CD14-positive monocyte (primary cell): Measurements from ENCODE around the gene PHLPP1. TPM values are rescaled to one million over a fixed set of nuclear protein-coding genes. Genes with fewer than 3 reads are reported as not detected.

Source experiments
- DNase-seq, 3 donors: peaks; one replicate each; pipeline ENCODE4 v3.0.0-alpha.2; 2011 to 2022
- H2AFZ ChIP-seq: 2 replicates; pipeline ENCODE4 v1.6.0; 2012; ENCODE audit warnings: mild to moderate bottlenecking, low read depth, low read length, inconsistent platforms; ENCODE audit not compliant: insufficient read depth, poor library complexity, severe bottlenecking
- H3K27ac ChIP-seq, 2 donors: 1 replicate in 1 of 2; 2 replicates in 1 of 2; pipeline ENCODE4 v1.5.1; 2012 to 2013; ENCODE audit warnings: low read length in 2 of 2, control low read depth in 1 of 2, inconsistent platforms in 1 of 2, low read depth in 1 of 2, mild to moderate bottlenecking in 1 of 2
- H3K27me3 ChIP-seq, 2 donors: one replicate each; pipeline versions ENCODE4 v1.6.0 to v1.6.1; 2011 to 2013; ENCODE audit warnings: low read length in 2 of 2; ENCODE audit not compliant: control insufficient read depth in 2 of 2, insufficient read depth in 2 of 2
- H3K36me3 ChIP-seq, 2 donors: replicated peaks in 1 of 2; 1 replicate in 1 of 2; 2 replicates in 1 of 2; pipeline versions ENCODE4 v1.5.1 to v1.6.1; 2012 to 2013; ENCODE audit warnings: low read length in 2 of 2, control low read depth in 1 of 2, inconsistent platforms in 1 of 2, mild to moderate bottlenecking in 1 of 2; ENCODE audit not compliant: insufficient read depth in 2 of 2, control insufficient read depth in 1 of 2
- H3K4me1 ChIP-seq, 2 donors: 1 replicate in 1 of 2; 2 replicates in 1 of 2; pipeline versions ENCODE4 v1.5.1 to v1.6.1; 2012 to 2013; ENCODE audit warnings: low read length in 2 of 2, control low read depth in 1 of 2, inconsistent platforms in 1 of 2, mild to moderate bottlenecking in 1 of 2, moderate library complexity in 1 of 2; ENCODE audit not compliant: insufficient read depth in 2 of 2, control insufficient read depth in 1 of 2
- H3K4me2 ChIP-seq: replicated peaks from 2 replicates; pipeline ENCODE3; 2012; ENCODE audit warnings: low read length, moderate library complexity, mild to moderate bottlenecking; ENCODE audit not compliant: poor library complexity, severe bottlenecking; ENCODE audit errors: extremely low read depth
- H3K4me3 ChIP-seq, 3 experiments: fragments of 200-600 bp in 1 of 3; sonication (generic) in 1 of 3; replicated peaks in 1 of 3; 1 replicate in 2 of 3; 2 replicates in 1 of 3; pipeline ENCODE4 v1.5.1; 2011 to 2013; ENCODE audit warnings: low read length in 3 of 3, mild to moderate bottlenecking in 3 of 3, control low read depth in 2 of 3, low read depth in 2 of 3, inconsistent platforms in 1 of 3, moderate library complexity in 1 of 3
- H3K79me2 ChIP-seq: 2 replicates; pipeline ENCODE4 v1.6.0; 2012; ENCODE audit warnings: mild to moderate bottlenecking, control low read depth, inconsistent platforms, low read length, moderate library complexity; ENCODE audit not compliant: insufficient read depth
- H3K9ac ChIP-seq: 2 replicates; pipeline ENCODE4 v1.6.0; 2017; ENCODE audit warnings: low read length, mild to moderate bottlenecking; ENCODE audit not compliant: insufficient read depth, poor library complexity, severe bottlenecking
- H3K9me3 ChIP-seq, 2 donors: replicated peaks in 1 of 2; 1 replicate in 1 of 2; 2 replicates in 1 of 2; pipeline versions ENCODE4 v1.5.1 to v1.6.1; 2012 to 2013; ENCODE audit warnings: low read length in 2 of 2, control low read depth in 1 of 2; ENCODE audit not compliant: control insufficient read depth in 1 of 2, insufficient read depth in 1 of 2
- H4K20me1 ChIP-seq: 2 replicates; pipeline ENCODE4 v1.6.0; 2012; ENCODE audit warnings: mild to moderate bottlenecking, low read length, control low read depth, moderate library complexity; ENCODE audit not compliant: insufficient read depth
- H3K27ac Mint-ChIP-seq, 7 donors: one replicate each; pipeline ENCODE4 v1.8.0; 2020; ENCODE audit warnings: mild to moderate bottlenecking in 7 of 7, mixed read lengths in 7 of 7, moderate library complexity in 6 of 7, inconsistent platforms in 2 of 7
- H3K27me3 Mint-ChIP-seq, 3 donors: one replicate each; pipeline ENCODE4 v1.8.0; 2021 to 2022; ENCODE audit warnings: low read depth in 3 of 3, mild to moderate bottlenecking in 3 of 3, mixed read lengths in 3 of 3, moderate library complexity in 3 of 3, inconsistent platforms in 1 of 3
- H3K36me3 Mint-ChIP-seq, 2 donors: one replicate each; pipeline ENCODE4 v1.8.0; 2020; ENCODE audit warnings: mixed read lengths in 2 of 2, inconsistent platforms in 1 of 2, mild to moderate bottlenecking in 1 of 2
- H3K4me1 Mint-ChIP-seq: one replicate; pipeline ENCODE4 v1.8.0; 2020; ENCODE audit warnings: mild to moderate bottlenecking, mixed read lengths
- H3K4me3 Mint-ChIP-seq, 2 donors: one replicate each; pipeline ENCODE4 v1.8.0; 2020; ENCODE audit warnings: mild to moderate bottlenecking in 2 of 2, mixed read lengths in 2 of 2, moderate library complexity in 1 of 2
- H3K9me3 Mint-ChIP-seq, 7 donors: one replicate each; pipeline ENCODE4 v1.8.0; 2020 to 2022; ENCODE audit warnings: mixed read lengths in 7 of 7, mild to moderate bottlenecking in 6 of 7, moderate library complexity in 6 of 7, inconsistent platforms in 2 of 7
- WGBS: methylation state at CpG from one replicate; pipeline ENCODE4 v1.1.5; 2013; ENCODE audit warnings: missing lambda C conversion rate; ENCODE audit not compliant: insufficient coverage; 5-methylcytosine and 5-hydroxymethylcytosine counted together
- intact Hi-C, 2 donors: fragments of 100-400 bp; cut with micrococcal nuclease; formaldehyde crosslinking; loops; one replicate each; pipeline versions ENCODE4 v1.15.0 to v1.15.1; 2023
- polyA plus RNA-seq, 3 donors: library from polyadenylated mRNA; depleted of rRNA in 1 of 3; unstranded in 2 of 3; stranded (reverse) in 1 of 3; fragments of 300-500 nt in 2 of 3; fragments of >200 nt in 1 of 3; fragmentation: Illumina TruSeq in 2 of 3; gene quantifications; 1 replicate in 2 of 3; 2 replicates in 1 of 3; pipeline ENCODE4 v1.2.3, GENCODE V29; 2012 to 2021
- TF ChIP-seq, protein P1 (sequence below): fragments of 200-600 bp; IDR thresholded peaks from one replicate; pipeline ENCODE4 v1.8.0; 2022; ENCODE audit warnings: antibody characterized with exemption, mild to moderate bottlenecking

PHLPP1 gene
- polyA plus RNA-seq, 3 donors = 0.04 to 2.0 (median 0.55) TPM

DNA sequence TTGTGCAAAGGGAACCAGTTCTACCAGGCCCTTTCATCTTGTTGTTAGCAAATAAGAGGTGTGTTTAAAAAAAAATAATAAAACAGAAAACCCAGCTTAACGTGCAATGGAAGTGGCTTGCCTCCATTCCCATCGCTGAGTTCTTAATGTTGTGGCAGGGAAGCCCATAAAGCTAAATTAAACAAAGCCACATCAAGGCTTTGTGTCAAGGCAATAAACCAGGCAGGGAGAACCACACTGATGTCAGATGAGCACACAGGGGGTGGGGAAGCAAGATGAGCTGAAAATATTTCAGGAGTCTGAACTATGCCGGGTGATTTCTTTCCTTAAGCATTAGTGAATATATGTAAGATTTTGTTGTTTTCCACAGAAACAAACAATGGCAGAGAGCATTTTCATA is 73.5 kb downstream of the PHLPP1 start:
- H3K27ac ChIP-seq = no peak overlapping the region
- peaks cover 25% of the 10 kb centered on the region for H3K79me2 ChIP-seq
- peaks cover 11 to 15% of the 10 kb centered on the region in 2 donors for H3K4me1 ChIP-seq
- H3K36me3 ChIP-seq = no peaks in the 10 kb centered on the region
- Mint-ChIP-seq H3K27me3 (peaks cover 0 to 2% (median 0%) of the 10 kb centered on the region in 3 donors), H3K9me3 (no peaks in the 10 kb centered on the region), H3K36me3 (no peaks in the 10 kb centered on the region), H3K27ac (no peak overlapping the region), H3K4me1 (peaks cover 14% of the 10 kb centered on the region), H3K4me3 (no peak overlapping the region)
- no peak overlapping the region for H3K9ac ChIP-seq
- H3K4me2 ChIP-seq = no peak overlapping the region
- no peak overlapping the region for H3K4me3 ChIP-seq
- H3K9me3 ChIP-seq = no peaks in the 10 kb centered on the region
- H2AFZ ChIP-seq = no peak overlapping the region
- intact Hi-C loops = loop anchor here in 1 of 2 donors (10.0 kb wide), 1 partner anchor 74 kb away; the partner anchor contains the start of gene PHLPP1
- TF ChIP-seq, protein P1, sequence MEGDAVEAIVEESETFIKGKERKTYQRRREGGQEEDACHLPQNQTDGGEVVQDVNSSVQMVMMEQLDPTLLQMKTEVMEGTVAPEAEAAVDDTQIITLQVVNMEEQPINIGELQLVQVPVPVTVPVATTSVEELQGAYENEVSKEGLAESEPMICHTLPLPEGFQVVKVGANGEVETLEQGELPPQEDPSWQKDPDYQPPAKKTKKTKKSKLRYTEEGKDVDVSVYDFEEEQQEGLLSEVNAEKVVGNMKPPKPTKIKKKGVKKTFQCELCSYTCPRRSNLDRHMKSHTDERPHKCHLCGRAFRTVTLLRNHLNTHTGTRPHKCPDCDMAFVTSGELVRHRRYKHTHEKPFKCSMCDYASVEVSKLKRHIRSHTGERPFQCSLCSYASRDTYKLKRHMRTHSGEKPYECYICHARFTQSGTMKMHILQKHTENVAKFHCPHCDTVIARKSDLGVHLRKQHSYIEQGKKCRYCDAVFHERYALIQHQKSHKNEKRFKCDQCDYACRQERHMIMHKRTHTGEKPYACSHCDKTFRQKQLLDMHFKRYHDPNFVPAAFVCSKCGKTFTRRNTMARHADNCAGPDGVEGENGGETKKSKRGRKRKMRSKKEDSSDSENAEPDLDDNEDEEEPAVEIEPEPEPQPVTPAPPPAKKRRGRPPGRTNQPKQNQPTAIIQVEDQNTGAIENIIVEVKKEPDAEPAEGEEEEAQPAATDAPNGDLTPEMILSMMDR = no peak
- H3K27me3 ChIP-seq = no peaks in the 10 kb centered on the region
- no peaks in the 10 kb centered on the region for H4K20me1 ChIP-seq
- no peak for DNase-seq
- 80% methylated on average over 1 of the region's 3 CpGs for WGBS

DNA sequence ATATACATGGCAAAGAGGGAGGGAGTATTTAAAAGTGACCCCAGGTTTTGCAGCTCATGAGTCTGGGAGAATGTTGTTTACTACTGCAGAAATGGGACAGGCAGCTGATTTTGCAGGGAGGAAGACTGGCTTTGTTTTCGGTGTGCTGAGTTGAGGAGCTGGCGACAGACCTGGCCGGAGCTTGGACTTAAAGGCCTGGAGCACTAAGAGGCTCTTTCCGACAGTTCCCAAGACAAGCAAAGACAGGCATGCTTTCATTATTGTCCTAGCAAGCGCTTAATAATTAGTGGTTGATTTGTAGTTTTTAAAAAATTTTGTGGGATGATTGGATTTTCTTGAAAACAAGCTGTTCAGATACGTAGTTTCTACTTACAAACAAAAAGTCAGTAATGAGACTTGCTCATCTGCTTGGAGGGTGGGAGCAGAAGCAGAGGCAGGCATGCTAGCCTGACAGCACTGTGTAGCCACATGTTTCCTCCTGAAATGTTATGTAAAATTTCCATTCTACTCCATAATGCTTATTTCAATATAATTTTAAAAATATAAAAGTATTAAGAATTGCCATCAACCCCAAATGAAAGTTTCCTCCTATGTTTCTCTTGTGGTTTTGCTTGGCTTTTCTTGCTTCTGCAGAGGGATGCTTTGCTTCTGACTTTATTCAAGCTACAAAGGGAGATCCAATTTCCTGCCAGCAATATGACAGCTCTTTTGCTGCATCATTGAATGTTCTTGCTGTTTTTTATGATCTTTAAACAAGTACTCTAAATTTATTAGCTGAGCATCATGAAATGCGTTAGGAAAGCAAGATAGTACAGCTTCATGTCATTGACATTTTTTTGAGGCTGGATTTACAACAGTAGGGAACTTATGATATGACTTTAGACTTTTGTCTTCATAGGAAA is 75.8 kb downstream of the PHLPP1 start:
- H3K4me1 ChIP-seq = no peaks in the 10 kb centered on the region
- no peak overlapping the region for H3K9ac ChIP-seq
- H3K4me2 ChIP-seq = no peak overlapping the region
- no peaks in the 10 kb centered on the region for H3K27me3 ChIP-seq
- H3K36me3 ChIP-seq = no peaks in the 10 kb centered on the region
- TF ChIP-seq, protein P1 = no peak
- no peaks in the 10 kb centered on the region for H4K20me1 ChIP-seq
- H3K4me3 Mint-ChIP-seq = no peak overlapping the region
- H3K27ac Mint-ChIP-seq = no peak overlapping the region
- no peaks in the 10 kb centered on the region for H3K36me3 Mint-ChIP-seq
- H3K9me3 Mint-ChIP-seq = no peaks in the 10 kb centered on the region
- H3K4me1 Mint-ChIP-seq = no peaks in the 10 kb centered on the region
- 92% methylated on average over 3 of the region's 7 CpGs for whole genome bisulfite sequencing
- no peak overlapping the region for H3K4me3 ChIP-seq
- no peak overlapping the region for H2AFZ ChIP-seq
- intact Hi-C loops = no loop called here
- peaks cover 14% of the 10 kb centered on the region for H3K79me2 ChIP-seq
- no peak for DNase-seq
- H3K27me3 Mint-ChIP-seq = peaks cover 0 to 3% (median 0%) of the 10 kb centered on the region in 3 donors
- H3K9me3 ChIP-seq = no peaks in the 10 kb centered on the region
- H3K27ac ChIP-seq = no peak overlapping the region
